Endodermal cell (in vitro differentiated cells): ENCODE data around the gene ZMIZ1. TPM values are rescaled to one million over a fixed set of nuclear protein-coding genes. Genes with fewer than 3 reads are reported as not detected.

Experiments used
- DNase-seq: peaks from one replicate; pipeline ENCODE4 v3.0.0-alpha.2; 2017
- H3K27ac ChIP-seq: 2 replicates; pipeline ENCODE4 v1.5.1; 2013; ENCODE audit warnings: mild to moderate bottlenecking, low read depth, low read length, moderate library complexity
- H3K27me3 ChIP-seq: 2 replicates; pipeline ENCODE4 v1.6.1; 2013; ENCODE audit warnings: mild to moderate bottlenecking, low read length, moderate library complexity; ENCODE audit not compliant: insufficient read depth, control insufficient read depth, poor library complexity, severe bottlenecking
- H3K36me3 ChIP-seq: 2 replicates; pipeline ENCODE4 v1.7.0; 2013; ENCODE audit warnings: mild to moderate bottlenecking, low read length, moderate library complexity; ENCODE audit not compliant: control insufficient read depth, insufficient read depth
- H3K4me1 ChIP-seq: one replicate; pipeline ENCODE4 v1.7.0; 2013; ENCODE audit warnings: low read length; ENCODE audit not compliant: control insufficient read depth, insufficient read depth
- H3K4me3 ChIP-seq: 2 replicates; pipeline ENCODE4 v1.5.1; 2013; ENCODE audit warnings: mild to moderate bottlenecking, low read length, moderate library complexity
- H3K9ac ChIP-seq: 2 replicates; pipeline ENCODE4 v1.6.1; 2013; ENCODE audit warnings: mild to moderate bottlenecking, low read length, moderate library complexity; ENCODE audit not compliant: poor library complexity, severe bottlenecking; ENCODE audit errors: extremely low read depth
- H3K9me3 ChIP-seq: 2 replicates; pipeline ENCODE4 v1.6.1; 2013; ENCODE audit warnings: mild to moderate bottlenecking, low read length, moderate library complexity; ENCODE audit not compliant: control insufficient read depth
- H3K27ac Mint-ChIP-seq: 2 replicates; pipeline ENCODE4 v1.8.0; 2020; ENCODE audit warnings: mixed read lengths
- H3K27me3 Mint-ChIP-seq: 2 replicates; pipeline ENCODE4 v1.8.0; 2021; ENCODE audit warnings: mild to moderate bottlenecking, mixed read lengths; ENCODE audit not compliant: insufficient read depth
- H3K36me3 Mint-ChIP-seq: 2 replicates; pipeline ENCODE4 v1.8.0; 2020; ENCODE audit warnings: low read depth, mixed read lengths
- H3K4me1 Mint-ChIP-seq: 2 replicates; pipeline ENCODE4 v1.8.0; 2020; ENCODE audit warnings: mixed read lengths
- H3K4me3 Mint-ChIP-seq: 2 replicates; pipeline ENCODE4 v1.8.0; 2020; ENCODE audit warnings: mild to moderate bottlenecking, moderate library complexity, mixed read lengths
- H3K9me3 Mint-ChIP-seq: 2 replicates; pipeline ENCODE4 v1.8.0; 2020; ENCODE audit warnings: mild to moderate bottlenecking, mixed read lengths
- CTCF ChIP-seq: fragments of 200-600 bp; sonication (generic); conservative IDR thresholded peaks from 2 replicates; pipeline ENCODE4 v1.5.0; 2021; ENCODE audit warnings: antibody characterized with exemption, mild to moderate bottlenecking
- WGBS, 2 experiments: methylation state at CpG; one replicate each; pipeline versions ENCODE4 v1.1.5 to v1.1.7; 2013; ENCODE audit warnings: missing lambda C conversion rate in 2 of 2, mixed read lengths in 1 of 2; ENCODE audit not compliant: insufficient coverage in 1 of 2, insufficient read length in 1 of 2; 5-methylcytosine and 5-hydroxymethylcytosine counted together
- total RNA-seq, 2 donors: library from RNA; stranded (reverse); fragmentation: NEBNext Ultra II Directional in 1 of 2; extraction: Animal tissue kit (Norgen Biotek cat#: 25700) in 1 of 2; gene quantifications; 2 replicates in 1 of 2; 3 replicates in 1 of 2; pipeline ENCODE4 v1.2.1, GENCODE V29; 2021

ZMIZ1 gene
- total RNA-seq, 2 donors from 2014 or later, result 65.3 to 67.5 TPM

GRCh38 chr10:79250259-79250658, 181.5 kb downstream of the ZMIZ1 start:
- Mint-ChIP-seq H3K4me3 (no peak overlapping the region), H3K9me3 (no peaks in the 10 kb centered on the region), H3K27me3 (no peaks in the 10 kb centered on the region), H3K27ac (no peak overlapping the region), H3K4me1 (peaks cover 21% of the 10 kb centered on the region), H3K36me3 (no peaks in the 10 kb centered on the region)
- DNase-seq, result no peak
- Histone ChIP-seq H3K27me3 (no peaks in the 10 kb centered on the region), H3K4me1 (no peaks in the 10 kb centered on the region), H3K9me3 (no peaks in the 10 kb centered on the region), H3K27ac (no peak overlapping the region), H3K4me3 (no peak overlapping the region), H3K9ac (no peak overlapping the region), H3K36me3 (no peaks in the 10 kb centered on the region)
- WGBS, 2 experiments, result 66 to 91% methylated on average over 2 to 5 of the region's 5 CpGs
- no peak for TF ChIP-seq CTCF

- no peaks in the 10 kb centered on the region for H3K27me3 ChIP-seq
- no peak overlapping the region for H3K4me3 Mint-ChIP-seq
- no peaks in the 10 kb centered on the region for H3K9me3 ChIP-seq
- H3K36me3 Mint-ChIP-seq, result peaks cover 8% of the 10 kb centered on the region
- TF ChIP-seq CTCF, result no peak
- H3K4me3 ChIP-seq, result no peak overlapping the region
- no peak overlapping the region for H3K9ac ChIP-seq
- no peak overlapping the region for H3K27ac ChIP-seq
- WGBS, 2 experiments, result 88% methylated on average over 4 to 5 of the region's 5 CpGs
- no peaks in the 10 kb centered on the region for H3K4me1 ChIP-seq
- peaks cover 21% of the 10 kb centered on the region for H3K4me1 Mint-ChIP-seq
- H3K27me3 Mint-ChIP-seq, result no peaks in the 10 kb centered on the region
- DNase-seq, result no peak
- no peak overlapping the region for H3K27ac Mint-ChIP-seq
- H3K36me3 ChIP-seq, result peaks cover 7% of the 10 kb centered on the region
- H3K9me3 Mint-ChIP-seq, result no peaks in the 10 kb centered on the region
Measured at GRCh38 chr10:79252450-79252849, 183.7 kb downstream of the ZMIZ1 start.

- no peaks in the 10 kb centered on the region for H3K27me3 ChIP-seq
- TF ChIP-seq CTCF, result no peak
- no peak overlapping the region for H3K27ac ChIP-seq
- Mint-ChIP-seq H3K4me1 (peaks cover 18% of the 10 kb centered on the region), H3K27ac (no peak overlapping the region), H3K4me3 (no peak overlapping the region), H3K27me3 (no peaks in the 10 kb centered on the region), H3K9me3 (no peaks in the 10 kb centered on the region), H3K36me3 (peaks cover 12% of the 10 kb centered on the region)
- H3K9ac ChIP-seq, result no peak overlapping the region
- H3K9me3 ChIP-seq, result no peaks in the 10 kb centered on the region
- H3K4me3 ChIP-seq, result no peak overlapping the region
- H3K36me3 ChIP-seq, result peaks cover 7% of the 10 kb centered on the region
- DNase-seq, result no peak
- 94 to 100% methylated on average over 2 to 4 of the region's 4 CpGs for WGBS, 2 experiments
- no peaks in the 10 kb centered on the region for H3K4me1 ChIP-seq
Measured at GRCh38 chr10:79252971-79253370, 184.2 kb downstream of the ZMIZ1 start.
